NCI-H1048 (cell line): ENCODE results near the gene CNEP1R1.
"Not testable (repeated sequence)": the region's sequence is repeated elsewhere in the genome, so short reads cannot be mapped to it uniquely, and the experiment has no call there.

Source experiments
- DNase-seq: peaks from one replicate; lab custom pipeline; 2025; lab: John Stamatoyannopoulos, UW

The CNEP1R1 gene, protein sequence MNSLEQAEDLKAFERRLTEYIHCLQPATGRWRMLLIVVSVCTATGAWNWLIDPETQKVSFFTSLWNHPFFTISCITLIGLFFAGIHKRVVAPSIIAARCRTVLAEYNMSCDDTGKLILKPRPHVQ

DNA sequence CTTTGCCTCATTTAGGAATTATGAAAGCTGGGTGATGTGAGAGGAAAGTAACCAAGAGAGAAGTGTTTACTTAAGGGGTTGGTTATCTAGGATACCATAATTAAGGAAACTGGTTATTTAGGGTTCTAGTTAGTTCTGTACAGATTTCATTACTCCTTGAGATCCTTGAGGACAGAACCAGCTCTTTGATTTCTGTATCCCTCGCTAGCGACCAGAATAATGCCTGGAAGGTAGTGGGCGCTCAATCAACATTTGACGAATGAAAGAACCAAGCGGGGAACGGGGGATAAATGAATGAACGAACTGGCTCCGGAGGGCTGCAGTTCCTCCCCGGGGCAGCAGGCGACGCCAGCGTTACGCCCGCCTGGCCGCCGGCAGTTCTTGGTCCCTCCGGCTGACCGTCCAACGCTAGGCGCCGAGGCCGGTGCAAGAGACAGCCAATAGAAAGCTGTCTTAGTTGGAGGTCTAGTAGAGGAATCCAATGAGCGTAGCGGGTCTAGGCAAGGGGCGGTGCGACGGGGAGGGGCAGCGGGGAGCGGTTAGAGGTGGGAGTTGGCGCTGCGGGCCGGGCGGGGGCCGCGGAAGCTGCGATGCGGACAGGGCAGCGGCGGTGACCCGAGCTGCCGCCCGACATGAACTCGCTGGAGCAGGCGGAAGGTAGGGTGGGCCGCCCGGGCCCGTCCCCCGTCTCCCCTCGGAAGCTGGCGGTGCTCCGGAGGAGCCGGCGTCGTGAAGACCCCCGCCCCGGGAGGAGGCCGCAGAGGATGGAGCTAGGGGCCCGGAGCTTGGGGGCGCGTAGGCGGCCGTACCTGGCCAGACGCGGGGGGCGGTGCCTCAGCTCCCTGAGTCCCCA lies at the start of gene CNEP1R1:
CNEP1R1 (plus strand) TSS at position 542 of the 853 bp plus-strand sequence; CDS start at position 633, 91 bp downstream.
- DNase-seq, result peak; percentile 70

DNA sequence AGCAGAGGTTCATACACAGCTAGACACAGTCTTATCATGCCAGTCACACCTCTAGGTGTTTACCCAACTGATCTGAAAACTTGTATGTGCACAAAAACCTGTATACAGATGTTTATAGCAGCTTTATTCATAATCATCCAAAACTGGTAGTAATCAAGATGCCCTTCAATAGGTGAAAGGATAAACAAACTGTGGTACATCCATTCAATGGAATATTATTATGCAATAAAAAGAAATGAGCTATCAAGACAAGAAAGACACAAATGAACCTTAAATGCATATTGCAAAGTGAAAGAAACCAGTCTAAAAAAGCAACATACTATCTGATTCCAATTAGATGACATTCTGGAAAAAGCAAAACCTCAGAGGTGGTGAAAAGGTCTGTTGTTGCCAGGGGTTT lies 47.6 kb upstream of the CNEP1R1 start:
- DNase-seq, result no peak

DNA sequence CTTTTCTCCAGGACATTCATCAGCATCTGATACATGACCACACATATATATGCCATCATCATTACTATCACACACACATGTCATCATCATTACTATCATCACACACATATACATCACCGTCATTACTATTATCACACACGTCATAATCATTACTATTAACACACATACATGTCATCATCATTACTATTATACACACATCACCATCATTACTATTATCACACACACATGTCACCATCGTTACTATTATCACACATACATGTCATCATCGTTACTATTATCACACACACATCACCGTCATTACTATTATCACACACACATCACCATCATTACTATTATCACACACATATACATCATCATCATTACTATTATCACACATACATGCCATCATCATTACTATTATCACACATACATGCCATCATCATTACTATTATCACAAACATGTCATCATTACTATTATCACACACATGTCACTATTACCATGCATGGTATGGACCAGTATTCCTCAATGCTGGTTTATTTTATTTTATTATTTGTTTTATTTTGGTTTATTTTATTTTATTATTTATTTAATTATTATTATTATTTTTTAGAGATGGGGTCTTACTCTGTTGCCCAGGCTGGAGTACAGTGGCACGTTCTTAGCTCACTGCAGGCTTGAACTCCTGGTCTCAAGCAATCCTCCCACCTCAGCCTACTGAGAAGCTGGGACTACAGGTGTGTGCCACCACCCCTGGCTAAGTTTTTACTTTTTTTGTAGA lies 46.3 kb upstream of the CNEP1R1 start:
- no peak for DNase-seq

DNA sequence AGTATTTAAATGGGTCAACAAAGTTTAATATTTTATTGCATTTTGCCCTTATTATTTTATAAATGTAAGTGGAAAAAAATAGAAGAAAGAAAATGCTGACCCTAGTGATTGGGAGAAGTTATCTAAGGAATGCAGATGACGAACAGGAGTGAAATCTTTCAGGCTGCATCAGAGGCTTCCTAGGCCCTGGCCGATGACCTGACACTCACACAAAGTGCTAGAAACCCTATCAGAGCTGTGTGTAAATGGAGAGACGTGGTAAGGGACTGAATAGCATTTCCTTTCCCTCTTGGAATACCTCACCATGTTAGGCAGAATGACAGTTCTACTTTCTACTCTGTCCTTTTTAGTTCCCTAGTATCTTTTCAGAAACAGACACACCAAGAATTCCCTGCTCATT lies 44.9 kb upstream of the CNEP1R1 start:
- DNase-seq, result no peak

DNA sequence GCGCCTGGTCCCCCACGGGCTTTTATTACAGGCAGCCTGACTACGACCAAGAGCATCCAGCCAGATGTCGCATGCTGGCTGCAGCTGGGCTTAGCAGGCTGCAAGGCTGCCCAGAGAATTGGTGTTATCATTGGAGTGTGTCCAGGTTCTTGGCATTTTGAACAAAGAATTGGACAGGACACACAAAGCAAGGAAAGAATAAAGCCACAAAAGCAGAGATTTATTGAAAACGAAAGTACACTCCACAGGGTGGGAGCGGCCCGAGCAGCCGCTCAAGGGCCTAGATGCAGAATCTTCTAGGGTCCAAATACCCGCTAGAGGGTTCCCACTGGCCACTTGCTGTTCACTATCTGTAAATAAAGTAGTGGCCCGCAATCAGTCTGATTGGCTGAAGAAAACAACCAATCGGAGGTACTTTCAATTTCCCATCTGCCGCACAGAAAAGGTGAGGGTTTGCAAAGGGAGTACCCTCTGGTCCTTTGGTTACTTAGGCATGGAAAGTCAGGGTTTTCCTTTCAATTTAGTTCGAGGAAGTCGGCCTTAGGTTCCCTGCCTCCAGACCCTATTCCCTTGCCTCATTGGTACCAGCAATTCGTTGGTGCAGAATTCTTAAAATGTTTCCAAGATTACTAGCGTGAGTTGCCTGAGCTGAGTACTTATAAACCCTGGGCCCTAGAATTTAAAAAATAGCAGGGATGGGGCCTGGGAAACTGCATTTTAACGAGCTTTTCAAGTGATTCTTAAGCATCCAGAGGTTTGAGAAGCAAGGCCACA lies 38.5 kb upstream of the CNEP1R1 start:
- DNase-seq, result no peak

DNA sequence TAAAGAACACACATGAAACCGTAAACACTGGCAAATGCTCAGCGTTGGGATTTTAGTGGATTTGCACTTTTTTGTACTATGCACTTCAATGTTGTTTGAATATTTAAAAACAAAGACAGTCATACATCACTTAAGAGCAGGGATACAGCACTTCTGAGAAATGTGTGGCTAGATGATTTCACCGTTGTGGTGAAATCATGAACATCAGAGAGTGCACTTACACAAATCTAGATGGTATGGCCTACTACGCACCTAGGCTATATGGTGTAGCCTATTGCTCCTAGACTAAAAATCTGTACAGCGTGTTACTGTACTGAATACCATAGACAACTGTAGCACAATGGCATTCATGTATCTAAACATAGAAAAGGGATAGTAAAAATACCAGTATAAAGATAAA lies 37.6 kb upstream of the CNEP1R1 start:
- no peak for DNase-seq

DNA sequence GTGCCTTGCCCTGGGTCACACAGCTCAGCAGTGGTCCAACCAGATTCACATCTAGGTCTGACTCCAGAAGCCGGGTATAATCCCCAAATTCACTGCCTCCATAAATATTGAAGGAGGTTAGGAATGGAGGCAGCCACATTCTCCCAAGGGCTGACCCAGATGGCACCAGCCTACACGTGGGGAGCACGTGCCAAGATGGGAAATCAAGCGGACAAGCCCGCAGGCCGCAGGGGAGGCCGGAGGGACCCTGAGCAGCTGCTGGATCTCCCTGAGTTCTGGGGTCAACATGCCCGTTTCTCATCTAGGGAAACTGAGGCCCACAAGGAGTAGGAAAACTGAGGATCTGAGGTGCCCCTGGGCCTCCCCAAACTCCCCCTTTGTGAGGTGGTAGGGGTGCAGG lies 32.2 kb upstream of the CNEP1R1 start:
- no peak for DNase-seq

DNA sequence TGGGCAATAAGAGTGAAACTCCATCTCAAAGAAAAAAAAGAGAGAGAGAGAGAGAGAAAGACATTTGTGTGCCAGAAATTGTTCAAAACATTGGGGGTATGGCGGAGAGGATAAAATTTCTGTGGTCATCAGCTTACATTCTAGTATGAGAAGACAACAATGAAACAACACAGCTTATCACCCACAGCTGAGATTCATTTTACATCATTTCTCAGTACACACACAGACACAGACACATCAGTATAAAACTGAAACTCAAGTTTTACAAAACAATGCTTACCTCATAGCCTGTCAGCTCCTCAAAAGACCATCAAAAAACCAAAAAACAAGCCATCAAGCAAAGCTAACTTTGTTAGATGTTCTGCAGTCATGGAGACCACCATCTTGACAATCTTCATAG lies 31.4 kb upstream of the CNEP1R1 start:
- no peak for DNase-seq

DNA sequence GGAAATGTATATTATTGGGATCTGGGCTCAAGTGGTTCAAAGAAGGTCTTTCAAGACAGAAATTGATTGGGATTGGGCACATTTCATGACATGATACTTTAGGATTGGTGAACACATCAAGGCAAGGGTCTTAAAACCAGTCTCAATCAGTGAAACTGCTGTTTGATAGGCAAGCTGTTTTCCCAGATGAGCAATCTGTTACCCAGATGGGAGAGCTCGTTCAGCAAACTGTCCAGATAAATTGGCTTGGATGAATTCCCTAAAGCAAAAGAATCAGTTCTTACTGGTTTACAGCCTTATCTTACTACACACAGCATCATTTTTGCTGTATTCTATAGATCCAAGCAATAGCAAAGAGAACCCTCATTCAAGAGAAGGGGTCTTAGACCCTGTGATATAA lies 31.0 kb upstream of the CNEP1R1 start:
- no peak for DNase-seq

DNA sequence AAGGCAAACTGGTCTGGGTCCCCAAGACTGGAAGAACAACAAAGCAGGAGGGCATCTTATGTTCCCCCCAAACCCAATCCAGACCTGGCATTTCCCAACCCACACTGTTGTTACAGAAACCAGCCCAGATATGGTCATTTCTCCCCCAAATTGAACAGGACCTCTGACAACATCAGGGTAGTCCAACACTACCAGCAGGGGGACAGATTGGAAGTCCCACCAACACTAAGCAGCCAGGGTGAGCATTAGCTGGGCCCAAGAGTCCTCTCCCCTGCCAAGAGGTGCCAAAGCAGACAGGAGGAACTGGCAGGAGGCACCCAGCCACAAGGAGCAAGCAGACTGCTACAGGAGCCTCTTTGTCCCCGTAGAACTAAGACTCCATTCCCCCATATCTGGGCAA lies 29.3 kb upstream of the CNEP1R1 start:
- no peak for DNase-seq

DNA sequence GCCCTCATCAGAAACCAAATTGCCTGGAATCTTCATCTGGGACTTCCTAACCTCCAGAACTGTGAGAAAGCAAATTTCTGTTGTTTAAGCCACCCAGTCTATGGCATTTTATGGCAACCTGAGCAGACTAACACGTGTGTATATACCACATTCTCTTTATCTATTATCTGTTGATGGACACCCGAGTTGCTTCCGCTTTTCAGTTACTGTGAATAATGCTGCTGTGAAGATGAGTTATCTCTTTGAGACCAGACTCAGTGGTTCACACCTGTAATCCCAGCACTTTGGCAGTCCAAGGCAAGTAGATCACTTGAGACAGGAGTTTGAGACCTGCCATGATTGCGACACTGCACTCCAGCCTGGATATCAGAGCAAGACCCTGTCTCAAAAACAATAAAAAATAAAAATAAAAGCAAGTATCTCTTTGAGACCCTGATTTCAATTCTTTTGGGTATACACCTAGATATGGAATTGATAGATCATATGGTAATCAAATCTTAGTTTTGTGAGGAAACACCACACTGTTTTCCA lies 27.2 kb upstream of the CNEP1R1 start:
- no peak for DNase-seq

DNA sequence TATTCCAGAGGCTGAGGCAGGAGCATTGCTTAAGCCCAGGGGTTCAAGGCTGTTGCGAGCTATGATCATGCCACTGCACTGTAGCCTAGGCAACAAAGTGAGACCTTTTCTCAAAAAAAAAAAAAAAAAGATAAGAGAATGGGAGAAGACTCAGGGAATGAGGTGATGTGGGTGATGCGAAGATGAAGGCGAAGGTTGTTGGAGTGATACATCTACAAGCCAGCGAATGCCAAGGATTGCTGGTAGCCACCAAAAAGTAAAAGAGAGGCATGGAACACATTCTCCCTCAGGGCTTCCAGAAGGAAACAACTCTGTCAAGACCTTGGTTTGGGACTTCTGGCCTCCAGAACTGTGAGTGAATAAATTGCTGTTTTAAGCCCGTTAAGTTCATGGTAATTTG lies 26.0 kb upstream of the CNEP1R1 start:
- DNase-seq, result no peak

DNA sequence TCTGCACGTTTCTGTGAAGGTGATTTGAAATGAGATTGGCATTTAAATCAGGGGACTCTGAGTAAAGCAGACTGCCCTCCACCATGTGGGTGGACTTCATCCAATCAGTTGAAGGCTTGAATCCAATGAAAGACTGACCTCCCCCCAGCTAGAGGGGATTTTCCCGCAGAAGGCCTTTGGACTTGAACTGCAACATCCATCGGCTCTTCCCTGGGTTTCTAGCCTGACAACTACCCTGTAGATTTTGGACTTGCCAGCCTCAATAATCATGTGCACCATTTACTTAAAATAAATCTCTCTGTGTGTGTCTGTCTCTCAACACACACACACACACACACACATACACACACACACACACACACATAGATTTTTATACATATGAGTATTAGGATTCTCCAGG lies 23.9 kb upstream of the CNEP1R1 start:
- DNase-seq, result no peak

DNA sequence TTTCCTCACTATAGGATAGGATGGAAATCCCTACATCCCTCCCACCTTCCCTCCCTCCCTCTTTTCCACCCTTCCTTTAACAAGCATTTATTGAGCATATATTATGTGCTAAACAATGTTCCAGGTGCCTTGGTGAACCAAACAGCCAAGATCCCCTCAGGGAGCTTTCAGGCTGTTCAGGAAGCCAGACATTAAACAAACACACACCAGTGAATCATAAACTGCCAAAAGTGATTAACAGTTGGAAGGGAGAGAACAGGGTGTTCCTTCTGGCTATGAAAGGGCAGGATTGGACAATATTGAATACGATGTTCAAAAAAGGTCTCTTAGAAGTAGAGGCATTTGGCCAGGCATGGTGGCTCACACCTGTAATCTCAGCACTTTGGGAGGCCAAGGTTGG lies 22.8 kb upstream of the CNEP1R1 start:
- DNase-seq, result no peak

DNA sequence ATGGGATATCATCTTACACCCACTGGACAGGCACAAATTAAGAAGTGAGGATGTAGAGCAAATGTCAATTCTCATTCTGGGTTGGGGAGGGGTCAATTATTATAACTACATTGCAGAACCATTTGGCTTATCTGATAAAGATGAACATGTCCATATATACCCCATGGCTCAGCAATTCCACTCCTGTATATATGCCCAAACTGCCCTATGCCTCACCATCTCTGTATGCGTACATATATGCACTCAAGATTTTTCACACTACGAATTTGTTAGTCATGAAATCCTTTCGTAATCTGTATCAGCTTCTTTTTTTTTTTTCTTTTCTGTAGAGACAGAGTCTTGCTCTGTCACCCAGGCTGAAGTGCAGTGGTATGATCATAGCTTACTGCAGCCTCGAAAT lies 20.8 kb upstream of the CNEP1R1 start:
- DNase-seq, result no peak

DNA sequence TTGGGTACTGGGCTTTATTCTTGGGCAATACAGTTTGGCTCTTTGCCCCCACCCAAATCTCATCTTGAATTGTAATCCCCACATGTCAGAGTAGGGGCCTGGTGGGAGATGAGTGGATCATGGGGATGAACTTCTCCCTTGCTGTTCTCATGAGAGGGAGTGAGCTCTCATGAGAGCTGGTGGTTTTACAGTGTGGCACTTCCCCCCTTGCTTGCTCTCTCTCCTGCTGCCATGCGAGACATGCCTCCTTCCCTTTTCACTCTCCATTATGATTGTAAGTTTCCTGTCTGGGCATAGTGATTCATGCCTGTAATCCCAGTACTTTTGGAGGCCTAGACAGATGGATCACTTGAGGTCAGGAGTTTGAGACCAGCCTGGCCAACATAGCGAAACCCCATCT lies 18.1 kb upstream of the CNEP1R1 start:
- no peak for DNase-seq

DNA sequence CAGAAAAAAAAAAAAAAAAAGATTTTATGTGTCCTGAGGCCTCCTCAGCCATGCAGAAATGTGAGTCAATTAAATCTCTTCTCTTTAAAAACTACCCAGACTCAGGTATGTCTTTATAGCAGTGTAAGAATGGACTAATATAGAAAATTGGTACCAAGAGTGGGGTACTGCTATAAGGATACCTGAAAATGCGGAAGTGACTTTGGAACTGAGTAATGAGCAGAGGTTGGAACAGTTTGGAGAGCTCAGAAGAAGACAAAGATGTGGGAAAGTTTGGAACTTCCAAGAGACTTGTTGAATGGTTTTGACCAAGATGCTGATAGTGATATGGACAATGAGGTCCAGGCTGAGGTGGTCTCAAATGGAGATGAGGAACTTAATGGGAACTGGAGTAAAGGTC lies 17.3 kb upstream of the CNEP1R1 start:
- DNase-seq, result no peak

DNA sequence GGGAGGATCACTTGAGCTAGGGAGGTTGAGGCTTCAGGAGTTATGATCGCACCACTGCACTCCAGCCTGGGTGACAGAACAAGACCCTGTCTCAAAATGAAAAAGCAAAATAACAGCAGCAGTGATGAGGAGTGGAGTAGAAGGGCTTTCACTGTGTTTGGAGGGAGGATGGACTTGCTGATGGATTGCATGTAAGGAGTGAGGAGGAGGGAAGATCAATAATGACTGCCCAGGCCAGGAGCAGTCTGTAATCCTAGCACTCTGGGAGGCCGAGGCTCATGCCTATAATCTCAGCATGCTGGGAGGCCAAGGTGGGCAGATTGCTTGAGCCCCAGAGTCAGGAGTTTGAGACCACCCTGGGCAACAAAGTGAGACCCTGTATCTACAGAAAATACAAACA lies 14.8 kb upstream of the CNEP1R1 start:
- DNase-seq, result no peak

DNA sequence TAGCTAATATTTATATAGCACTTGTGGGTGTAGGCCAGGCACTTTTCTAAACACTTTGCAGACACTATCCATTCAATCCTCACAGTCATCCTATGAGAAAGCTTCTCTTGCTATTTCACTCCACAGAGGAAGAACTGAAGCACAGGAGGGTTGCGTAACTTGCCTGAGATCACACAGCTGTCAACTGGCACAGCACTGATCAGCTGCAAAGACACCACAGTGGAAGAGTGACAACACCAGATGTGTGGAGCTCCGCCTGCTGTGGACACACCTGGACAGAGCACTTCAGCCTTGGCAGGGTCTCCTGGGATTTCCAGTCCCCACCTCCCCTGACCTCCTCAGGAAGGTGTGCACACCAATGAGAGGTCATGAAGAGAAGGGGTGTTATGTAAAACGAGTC lies 13.3 kb upstream of the CNEP1R1 start:
- no peak for DNase-seq

DNA sequence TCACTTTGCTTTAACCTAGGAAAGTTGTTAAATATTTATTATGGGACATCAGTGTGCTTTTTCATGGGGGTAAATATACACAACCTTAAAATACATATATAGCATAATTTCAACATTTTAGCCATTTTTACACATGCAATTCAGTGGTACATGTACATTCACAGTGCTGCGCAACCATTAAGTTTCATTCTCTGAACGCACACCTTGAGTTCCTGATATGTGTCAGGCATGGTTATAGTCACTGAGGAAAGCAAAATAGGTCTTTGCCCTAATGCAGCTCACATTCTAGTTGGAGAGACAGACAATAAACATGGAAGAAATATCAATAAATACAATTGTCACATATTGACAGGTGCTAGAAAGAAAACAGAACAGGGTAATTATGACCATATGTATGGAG lies 12.8 kb upstream of the CNEP1R1 start:
- DNase-seq, result no peak

DNA sequence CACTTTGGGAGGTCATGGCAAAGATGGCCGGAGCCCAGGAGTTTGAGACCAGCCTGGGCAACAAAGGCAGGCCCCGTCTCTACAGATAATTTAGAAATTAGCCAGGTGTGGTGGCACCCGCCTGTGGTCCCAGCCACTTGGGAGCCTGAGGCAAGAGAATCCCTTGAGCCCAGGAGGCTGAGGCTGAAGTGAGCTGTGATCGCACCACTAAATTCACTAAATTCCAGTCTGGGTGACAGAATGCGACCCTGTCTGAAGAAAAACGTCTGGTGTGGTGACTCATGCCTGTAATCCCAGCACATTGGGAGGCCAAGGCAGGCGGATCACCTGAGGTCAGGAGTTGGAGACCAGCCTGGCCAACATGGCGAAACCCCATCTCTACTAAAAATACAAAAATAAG lies 10.8 kb upstream of the CNEP1R1 start:
- DNase-seq, result not testable (repeated sequence)

DNA sequence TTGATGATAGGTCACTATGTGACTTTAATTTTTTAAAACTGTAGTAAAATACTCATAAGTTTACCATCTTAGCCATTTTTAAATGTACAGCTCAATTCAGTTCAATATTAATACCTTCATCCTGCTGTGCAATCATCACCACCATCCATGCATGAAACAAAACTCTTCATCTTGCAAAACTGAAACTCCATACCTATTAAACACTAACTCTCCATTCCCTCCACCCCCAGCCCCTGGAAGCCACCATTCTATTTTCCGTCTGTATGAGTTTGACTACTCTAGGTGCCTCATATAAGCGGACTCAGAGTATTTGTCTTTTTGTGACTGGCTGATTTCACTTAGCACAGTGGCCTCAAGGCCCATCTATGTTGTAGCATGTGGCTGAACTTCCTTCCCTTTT lies 9.4 kb upstream of the CNEP1R1 start:
- DNase-seq, result no peak
